HG03066 (cell line): ENCODE data around the gene VCL.
"Not testable (repeated sequence)": the region's sequence is repeated elsewhere in the genome, so short reads cannot be mapped to it uniquely, and the experiment has no call there.

Experiments used
- ATAC-seq: cut with Tn5 transposase; IDR thresholded peaks from one replicate; pipeline ENCODE4 v1.9.1; 2021; ENCODE audit warnings: low read depth; ENCODE audit not compliant: unreplicated experiment

The VCL gene

DNA sequence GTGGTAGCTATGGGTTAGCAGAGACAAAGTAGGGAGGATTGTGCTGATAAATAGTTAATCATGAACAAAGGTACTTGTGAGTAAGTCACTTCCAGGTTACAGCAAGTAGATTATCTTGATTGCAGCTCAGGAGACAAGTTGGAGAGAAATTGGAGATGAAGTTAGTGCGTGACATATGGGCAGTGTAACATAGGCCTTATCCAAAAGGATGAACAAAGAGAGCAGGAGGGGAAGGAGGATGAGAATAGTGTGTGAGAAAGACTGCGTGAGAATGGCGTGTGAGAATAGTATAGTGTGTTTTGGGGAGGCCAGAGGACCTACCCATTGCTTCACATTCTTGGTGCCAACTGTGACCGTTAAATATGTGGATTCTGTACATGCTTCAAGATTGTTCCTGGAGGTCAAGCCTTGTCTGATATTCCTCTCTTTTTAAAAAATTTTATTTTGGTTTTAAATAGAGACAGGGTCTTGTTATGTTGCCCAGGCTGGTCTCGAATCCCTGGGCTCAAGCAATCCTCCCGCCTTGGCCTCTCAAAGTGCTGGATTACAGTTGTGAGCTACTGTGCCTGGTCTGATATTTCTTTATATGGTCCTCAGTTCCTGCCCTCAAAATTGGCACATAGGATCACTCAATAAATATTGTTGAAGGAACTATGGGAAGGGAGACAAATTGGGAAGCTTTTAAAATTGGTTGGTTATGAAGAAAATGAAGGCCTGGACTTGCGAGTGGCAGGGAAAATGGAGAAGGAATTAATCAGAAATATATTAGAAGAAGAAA lies 3.2 kb downstream of the VCL start:
- ATAC-seq = no peak

- ATAC-seq = no peak
Measured at GRCh38 chr10:74006269-74006668, 8.4 kb downstream of the VCL start.

DNA sequence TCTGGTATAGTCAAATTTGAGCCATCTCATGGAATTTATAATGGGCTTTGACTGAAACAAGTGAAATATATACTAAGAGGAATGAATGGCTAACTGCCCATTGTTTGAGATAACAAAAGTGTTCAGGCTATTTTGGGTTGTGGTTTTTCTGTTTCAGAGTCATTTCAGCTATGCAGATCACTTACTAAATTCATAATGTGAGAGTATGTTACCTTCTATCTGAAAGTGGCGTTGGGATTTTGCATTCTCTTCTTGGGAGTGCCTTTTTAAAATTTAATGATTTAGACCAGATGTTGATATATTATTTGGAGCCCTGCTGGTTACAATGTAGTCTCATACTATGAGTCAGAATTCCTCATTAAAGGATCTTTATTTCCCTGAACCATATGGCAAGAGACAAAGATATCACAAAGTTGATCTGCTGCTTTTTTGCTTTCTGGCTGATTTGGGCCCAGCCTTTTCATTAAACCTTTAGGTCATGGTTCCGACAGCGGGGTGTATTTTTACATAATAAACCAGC lies 10.4 kb downstream of the VCL start:
- ATAC-seq = peak; percentile 79

- ATAC-seq = no peak
Measured at GRCh38 chr10:74011017-74011416, 13.1 kb downstream of the VCL start.

DNA sequence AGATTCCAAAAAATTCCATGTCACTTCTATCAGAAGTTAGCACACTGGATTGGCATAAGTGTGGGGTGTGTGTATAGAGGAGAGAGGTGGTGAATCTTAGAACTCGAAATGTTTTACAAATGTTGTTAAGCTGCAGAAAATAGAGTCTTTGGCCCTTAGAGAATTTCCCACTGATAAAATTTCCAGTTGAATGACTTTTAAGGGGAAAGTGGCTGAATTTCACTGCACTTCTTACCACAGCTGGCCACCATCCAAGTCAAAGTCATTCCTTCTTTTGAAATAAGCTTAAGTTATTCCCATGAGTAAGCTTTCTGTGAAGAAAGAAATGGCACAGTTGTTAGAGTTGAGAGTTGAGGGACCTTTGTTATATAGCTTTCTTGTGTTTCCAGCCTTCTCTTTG lies 13.9 kb downstream of the VCL start:
- no peak for ATAC-seq

DNA sequence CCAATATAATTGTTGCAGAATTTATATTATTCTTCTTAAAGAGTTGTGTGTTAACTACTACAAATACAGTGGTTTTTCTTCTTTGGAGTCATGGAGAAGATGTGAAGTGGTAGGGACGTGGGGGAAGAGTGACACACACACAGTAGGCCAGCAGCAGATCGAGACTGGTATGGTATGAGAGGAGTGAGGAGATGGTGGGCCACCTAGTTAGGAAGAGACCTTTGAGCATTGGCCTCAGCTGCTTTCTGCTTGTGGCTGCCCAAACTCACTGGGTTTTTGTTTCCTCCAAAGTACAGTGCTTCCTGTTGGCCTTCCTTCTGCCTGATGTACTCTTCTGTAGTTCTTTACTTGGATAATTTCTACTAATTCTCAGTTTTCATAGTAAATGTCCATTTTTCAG lies 14.6 kb downstream of the VCL start:
- no peak for ATAC-seq

DNA sequence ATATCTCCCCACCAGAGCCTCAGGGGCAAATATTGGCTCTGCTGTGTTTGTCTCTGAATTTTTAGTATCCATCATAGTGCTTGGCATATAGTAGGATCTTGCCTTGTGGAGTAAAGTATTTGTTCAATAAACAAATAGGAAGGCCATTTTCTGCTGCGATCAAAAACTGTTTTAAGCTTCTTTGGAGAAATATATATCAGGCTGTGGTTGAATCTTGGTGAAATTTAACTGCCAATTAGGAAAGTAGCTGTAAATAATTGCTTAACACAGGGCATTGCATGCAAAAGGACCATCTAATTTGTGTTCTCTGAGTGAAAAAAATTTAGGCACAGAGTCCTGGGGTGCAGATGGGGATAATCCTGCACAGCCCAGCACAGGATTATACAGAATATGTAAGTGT lies 15.1 kb downstream of the VCL start:
- no peak for ATAC-seq

DNA sequence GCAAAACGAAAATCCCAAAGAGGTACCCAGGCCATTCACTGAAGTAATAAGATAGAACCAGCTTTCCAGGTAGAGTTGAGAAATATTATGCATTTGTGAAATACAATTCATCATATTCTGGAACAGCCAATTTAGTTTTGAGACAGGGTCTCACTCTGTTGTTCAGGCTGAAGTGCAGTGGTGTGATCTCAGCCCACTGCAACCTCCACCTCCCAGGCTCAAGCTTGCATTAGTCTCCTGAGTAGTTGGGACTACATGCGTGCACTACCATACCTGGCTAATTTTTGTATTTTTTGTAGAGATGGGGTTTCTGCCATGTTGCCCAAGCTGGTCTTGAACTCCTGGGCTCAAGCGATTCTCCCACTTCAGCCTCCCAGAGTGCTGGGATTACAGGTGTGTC lies 16.7 kb downstream of the VCL start:
- ATAC-seq = not testable (repeated sequence)

DNA sequence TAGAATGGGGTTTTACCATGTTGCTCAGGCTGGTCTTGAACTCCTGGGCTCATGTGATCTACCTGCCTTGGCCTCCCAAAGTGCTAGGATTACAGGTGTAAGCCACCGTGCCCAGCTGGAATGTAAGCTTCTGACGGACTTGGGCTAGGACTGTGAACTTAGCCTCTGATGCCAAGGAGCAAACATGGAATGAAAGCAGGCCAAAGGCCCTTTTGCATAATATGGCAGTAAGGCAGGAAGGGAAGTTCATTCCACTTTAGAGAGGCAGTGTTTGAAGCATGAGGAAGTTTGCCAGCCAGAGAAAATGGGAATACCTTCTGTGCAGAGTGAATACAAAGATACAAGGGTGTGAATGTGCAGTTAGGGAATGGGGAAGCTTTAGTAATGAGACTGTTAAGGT lies 20.3 kb downstream of the VCL start:
- no peak for ATAC-seq

DNA sequence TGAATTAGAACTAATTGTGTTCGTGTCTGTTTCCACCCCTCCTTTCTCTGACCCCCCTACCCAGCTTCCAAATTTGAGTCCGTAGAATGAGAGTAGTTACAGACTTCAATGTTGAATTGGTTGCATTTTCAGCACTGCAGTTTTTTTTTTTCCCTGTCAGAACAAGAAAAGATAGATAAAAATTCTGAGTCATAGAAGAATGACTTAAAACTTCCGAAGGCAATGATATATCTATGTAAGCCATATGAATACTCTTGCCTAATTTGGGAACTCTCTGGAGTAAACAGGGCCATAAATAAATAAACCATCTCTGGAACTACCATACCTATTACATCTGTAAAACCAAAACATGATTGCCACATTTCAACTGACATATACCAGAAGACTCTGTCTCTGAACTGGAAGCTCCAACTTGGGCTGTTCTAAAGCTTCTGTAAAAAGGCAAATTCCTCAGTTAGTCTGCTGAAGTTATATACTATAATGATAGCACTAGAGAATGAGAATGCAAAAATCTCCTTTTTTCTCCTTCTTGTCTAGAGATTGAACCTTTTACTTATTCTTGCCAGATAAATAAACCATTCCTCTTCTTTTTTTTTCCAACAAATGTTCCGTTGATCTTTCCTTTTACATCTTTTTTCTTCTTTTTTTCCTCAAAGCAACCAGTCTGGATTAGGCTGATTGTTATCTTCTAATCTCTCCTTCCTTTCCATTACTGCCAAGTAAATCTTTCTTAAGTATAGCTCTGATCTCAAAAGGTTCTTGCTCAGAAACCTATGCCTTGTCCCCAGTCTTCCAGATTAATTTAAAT lies 23.5 kb downstream of the VCL start:
- ATAC-seq = no peak

GRCh38 chr10:74022926-74023629 lies 25.2 kb downstream of the VCL start:
- no peak for ATAC-seq

DNA sequence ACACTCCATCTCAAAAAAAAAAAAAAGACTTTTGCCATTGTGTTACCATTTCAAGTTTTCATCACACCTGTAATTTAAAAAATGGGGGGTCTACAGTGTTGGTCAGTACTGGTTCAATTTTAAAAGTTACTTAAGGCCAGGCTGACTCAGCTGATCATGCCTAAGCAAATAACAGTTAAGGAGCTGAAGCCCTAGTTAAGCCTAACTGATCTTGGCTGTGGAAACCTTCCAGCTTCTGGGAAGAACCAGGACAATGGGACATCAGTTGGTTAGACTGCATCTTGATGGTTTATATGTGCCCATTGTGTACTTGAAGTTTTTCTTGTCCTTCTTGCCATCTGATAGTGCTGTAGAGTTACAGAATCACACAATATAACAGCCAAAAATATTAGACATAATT lies 26.7 kb downstream of the VCL start:
- ATAC-seq = no peak

DNA sequence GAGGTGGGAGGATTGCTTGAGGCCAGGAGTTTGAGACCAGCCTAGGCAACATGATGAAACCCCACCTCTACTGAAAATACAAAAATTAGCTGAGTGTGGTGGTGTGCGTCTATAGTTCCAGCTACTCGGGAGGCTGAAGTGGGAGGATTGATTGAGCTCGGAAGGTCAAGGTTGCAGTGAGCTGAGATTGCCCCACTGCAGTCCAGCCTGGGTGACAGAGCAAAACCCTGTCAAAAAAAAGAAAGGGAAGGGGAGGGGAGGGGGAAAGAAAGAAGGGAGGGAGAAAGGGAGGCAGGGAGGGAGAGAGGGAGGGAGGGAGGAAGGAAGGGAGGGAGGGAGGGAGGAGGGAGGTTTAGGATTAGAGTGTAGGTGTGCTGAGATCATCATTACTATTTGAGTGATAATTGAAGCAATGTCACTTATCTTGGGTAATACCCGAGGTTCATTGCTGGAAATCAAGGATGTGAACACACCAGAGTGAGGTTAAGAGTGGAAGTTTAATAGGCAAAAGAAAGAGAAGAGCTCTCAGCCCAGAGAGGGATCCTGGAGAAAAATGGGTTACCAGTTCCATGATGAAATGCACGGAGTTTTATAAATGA lies 27.6 kb downstream of the VCL start:
- ATAC-seq = no peak

- ATAC-seq = no peak
Measured at GRCh38 chr10:74026428-74027015, 28.6 kb downstream of the VCL start.

GRCh38 chr10:74027702-74028101 lies 29.8 kb downstream of the VCL start:
- ATAC-seq = no peak

- ATAC-seq = no peak
Measured at GRCh38 chr10:74029943-74030342, 32.0 kb downstream of the VCL start.

- not testable (repeated sequence) for ATAC-seq
Measured at GRCh38 chr10:74032208-74032607, 34.3 kb downstream of the VCL start.

- no peak for ATAC-seq
Measured at GRCh38 chr10:74032900-74033655, 35.2 kb downstream of the VCL start.

GRCh38 chr10:74033702-74034101 lies 35.8 kb downstream of the VCL start:
- ATAC-seq = no peak

DNA sequence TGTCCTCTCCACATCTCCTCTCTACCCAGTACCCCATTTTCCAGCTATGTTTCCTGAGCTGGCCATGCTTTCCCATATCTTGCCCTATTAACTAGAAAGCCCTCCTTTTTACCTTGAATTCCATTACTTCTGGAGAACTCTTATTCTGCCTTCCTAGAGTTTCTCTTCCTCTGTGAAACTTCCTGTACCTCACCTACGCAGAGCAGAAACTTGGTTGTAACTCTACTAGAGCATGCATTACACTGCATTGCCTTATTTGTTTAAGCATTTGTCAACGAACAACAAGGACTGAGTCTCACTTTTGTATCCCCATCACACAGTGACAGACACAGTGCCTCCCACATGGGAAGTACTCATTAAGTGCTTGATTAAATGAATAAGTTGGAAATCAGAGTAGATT lies 36.4 kb downstream of the VCL start:
- ATAC-seq = no peak
